DMS53 (cell line): Measurements from ENCODE around the gene RCBTB1.
A peak's percentile ranks its signal among the peaks of the same experiment; 100 is the strongest.
"Not testable (repeated sequence)": the region's sequence is repeated elsewhere in the genome, so short reads cannot be mapped to it uniquely, and the experiment has no call there.

Experiments
- DNase-seq: peaks from one replicate; lab custom pipeline; 2025; lab: John Stamatoyannopoulos, UW

RCBTB1 gene

GRCh38 chr13:49604570-49604969 is 19.2 kb upstream of the RCBTB1 start:
- peak; percentile 6 for DNase-seq

DNA sequence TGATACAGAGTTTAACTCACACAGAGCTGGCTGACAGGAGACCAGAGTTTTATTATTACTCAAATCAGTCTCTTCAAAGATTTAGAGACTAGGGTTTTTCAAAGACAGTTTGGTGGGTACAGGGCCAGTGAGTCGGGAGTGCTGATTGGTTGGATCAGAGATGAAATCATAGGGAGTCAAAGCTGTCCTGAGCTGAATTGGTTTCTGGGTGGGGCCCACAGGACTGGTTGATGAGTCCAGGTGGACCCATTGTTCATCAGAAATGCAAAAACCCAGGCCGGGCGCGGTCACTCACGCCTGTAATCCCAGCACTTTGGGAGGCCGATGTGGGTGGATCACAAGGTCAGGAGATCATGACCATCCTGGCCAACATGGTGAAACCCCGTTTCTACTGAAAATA is 17.3 kb upstream of the RCBTB1 start:
- DNase-seq, result not testable (repeated sequence)

DNA sequence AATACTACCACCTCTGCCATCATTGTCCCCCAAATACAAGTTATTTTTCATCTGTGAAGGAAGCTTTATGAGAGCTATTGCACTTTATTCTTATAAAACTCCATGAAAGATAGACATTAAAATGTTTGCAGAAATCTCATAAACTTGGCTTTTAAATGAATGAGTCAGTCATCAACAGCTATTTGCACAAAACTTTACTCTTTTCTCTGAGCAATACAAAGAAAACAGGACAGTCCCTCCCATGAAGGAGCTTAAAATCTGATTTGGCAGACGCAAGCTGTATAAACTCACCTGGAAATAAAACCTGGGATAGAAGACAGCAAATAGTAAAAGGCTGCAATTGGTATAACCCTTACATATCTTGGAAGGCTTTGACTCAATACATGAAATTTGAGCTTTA is 16.6 kb upstream of the RCBTB1 start:
- no peak for DNase-seq

GRCh38 chr13:49597043-49597641 is 11.8 kb upstream of the RCBTB1 start:
- DNase-seq, result no peak

DNA sequence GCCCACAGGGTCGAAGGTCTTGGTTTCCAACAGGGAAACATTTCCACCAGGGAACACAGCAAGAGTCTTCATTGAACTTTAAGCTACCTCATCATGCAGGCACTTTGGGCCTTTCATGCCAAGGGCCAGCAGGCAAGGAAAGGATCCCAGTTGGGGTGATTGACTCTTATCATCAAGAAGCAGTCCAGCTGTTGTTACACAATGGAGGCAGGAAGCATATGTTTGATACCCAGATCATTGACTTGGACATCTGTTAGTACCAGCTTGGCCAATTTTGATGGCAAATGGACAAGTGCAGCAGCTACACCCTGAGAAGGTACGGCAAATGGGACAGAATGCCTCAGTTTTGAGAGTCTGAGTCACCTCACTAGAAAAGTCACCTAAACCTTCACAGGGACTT is 10.9 kb upstream of the RCBTB1 start:
- DNase-seq, result no peak

DNA sequence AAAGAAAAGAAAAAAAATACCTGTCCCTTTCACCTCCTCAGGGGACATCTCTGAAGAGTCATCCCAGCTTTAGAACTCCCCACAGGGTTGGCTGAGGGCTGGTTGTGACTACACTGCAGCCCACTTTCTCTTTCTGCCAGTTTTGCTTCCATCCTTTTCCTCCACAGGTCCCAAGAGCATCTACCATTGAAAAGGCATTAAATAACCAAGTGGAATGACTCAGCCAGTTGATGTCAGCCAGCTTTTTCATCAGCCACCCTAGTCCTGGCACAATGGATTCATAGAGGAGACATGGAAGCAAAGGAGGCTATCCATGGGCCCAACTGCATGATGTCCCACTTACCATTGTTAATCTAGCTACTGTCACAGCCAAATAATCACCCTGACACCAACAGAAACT is 9.2 kb upstream of the RCBTB1 start:
- DNase-seq, result no peak

DNA sequence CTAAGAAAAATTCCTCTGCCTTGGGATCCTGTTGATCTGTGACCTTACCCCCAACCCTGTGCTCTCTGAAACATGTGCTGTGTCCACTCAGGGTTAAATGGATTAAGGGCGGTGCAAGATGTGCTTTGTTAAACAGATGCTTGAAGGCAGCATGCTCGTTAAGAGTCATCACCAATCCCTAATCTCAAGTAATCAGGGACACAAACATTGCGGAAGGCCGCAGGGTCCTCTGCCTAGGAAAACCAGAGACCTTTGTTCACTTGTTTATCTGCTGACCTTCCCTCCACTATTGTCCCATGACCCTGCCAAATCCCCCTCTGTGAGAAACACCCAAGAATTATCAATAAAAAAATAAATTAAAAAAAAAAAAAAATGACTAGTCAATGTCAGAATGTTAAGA is 8.5 kb upstream of the RCBTB1 start:
- not testable (repeated sequence) for DNase-seq

DNA sequence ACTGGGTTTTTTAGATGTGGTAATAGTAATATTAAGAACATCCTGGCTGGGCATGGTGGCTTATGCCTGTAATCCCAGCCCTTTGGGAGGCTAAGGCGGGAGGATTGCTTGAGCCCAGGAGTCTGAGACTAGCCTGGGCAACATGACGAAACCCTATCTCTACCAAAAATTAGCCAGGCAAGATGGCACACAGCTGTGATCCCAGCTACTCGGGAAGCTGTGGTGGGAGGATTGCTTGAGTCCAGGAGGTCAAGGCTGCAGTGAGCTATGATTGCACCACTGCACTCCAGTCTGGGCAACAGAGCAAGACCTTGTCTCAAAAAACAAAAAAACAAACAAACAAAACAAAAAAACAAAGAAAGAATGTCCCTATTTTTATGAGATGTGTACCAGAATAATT is 5.4 kb upstream of the RCBTB1 start:
- not testable (repeated sequence) for DNase-seq

- peak; percentile 12 for DNase-seq
These were observed 2.0 kb upstream of the RCBTB1 start for GRCh38 chr13:49587311-49587847.

- DNase-seq, result no peak
These were observed 1.4 kb upstream of the RCBTB1 start for GRCh38 chr13:49586717-49587116.

DNA sequence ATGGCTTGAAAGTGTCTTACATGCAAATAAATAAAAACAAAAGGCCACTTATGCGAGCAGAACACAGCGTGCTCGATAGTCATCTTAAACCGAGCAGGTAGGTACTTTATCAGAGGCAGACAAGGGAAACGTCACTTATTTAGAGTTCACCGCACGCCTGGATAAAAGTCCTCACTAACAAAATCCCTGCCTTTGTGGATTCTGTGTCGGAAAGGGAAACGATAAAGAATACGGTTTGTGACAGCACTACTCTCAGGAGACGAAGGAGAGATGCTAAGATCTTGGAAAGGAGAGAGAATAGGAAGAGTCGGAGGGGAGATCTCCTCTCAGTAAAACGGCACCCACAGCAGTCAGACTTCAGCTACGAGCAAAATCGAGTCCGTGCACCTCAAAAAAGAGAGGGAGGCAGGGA is 581 bp downstream of the RCBTB1 start:
- peak; percentile 35 for DNase-seq

GRCh38 chr13:49580980-49581680 is 4.2 kb downstream of the RCBTB1 start:
- DNase-seq, result no peak

- no peak for DNase-seq
These were observed 5.9 kb downstream of the RCBTB1 start for GRCh38 chr13:49579501-49579900.

DNA sequence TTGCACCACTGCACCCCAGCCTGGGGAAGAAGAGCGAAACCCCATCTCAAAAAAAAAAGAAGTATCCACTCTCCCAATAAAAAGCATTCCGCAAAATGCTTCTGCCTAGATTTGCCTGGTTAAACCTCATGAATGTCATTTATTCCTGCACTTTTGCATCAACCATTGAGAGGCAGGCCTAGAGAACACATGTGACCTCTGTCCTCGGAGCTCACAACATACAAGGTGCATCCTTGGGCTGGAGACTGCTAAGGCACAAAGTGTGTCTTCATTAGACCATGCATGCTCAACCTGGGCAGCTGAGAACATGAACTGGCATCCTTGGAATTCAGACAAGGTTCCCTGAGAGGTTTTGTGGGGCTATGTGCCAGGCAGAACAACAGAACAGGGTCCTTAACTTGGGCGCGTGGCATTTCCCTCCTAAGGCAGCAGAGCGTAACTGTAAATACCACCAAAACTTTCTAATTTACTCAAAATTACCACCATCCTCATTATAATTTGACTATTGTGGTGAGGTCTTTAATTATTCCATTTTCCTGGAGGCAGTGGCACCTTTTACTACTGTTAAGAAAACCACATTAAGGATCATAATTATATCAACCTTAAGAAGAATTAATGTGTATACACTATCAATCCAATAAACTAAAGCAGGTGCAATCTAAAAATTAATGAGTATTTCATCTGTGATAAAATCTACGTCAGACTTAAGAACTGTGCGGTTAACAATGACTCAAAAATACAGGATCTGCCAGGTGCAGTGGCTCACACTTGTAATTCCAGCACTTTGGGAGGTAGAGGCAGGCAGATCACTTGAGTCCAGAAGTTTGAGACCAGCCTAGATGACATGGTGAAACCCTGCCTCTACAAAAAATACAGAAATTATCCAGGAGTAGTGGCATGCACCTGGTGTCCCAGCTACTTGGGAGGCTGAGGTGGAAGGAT is 13.8 kb downstream of the RCBTB1 start:
- no peak for DNase-seq

GRCh38 chr13:49569993-49570689 is 15.2 kb downstream of the RCBTB1 start:
- no peak for DNase-seq

- DNase-seq, result no peak
These were observed 17.9 kb downstream of the RCBTB1 start for GRCh38 chr13:49567491-49567890.

DNA sequence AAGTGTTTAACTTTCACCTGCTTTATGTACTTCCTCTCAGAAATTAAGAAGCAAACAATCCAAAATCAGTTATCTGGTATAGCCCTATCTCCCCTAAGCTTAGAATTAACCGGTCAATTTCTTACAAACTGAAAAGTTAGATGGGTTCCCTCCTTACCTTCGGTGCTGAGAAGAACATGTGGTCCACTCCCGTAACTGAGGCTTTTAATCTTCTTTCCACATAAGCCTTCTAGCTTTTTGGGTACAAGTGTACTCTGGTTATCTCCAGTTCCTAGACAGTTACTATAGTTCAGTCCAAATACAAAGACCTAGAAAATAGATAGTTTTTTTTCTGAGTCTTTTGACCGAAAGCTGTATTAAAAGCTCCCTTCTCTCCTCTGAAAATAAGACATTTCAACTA is 18.9 kb downstream of the RCBTB1 start:
- no peak for DNase-seq

GRCh38 chr13:49565461-49565860 is 19.9 kb downstream of the RCBTB1 start:
- not testable (repeated sequence) for DNase-seq

GRCh38 chr13:49563516-49563915 is 21.8 kb downstream of the RCBTB1 start:
- no peak for DNase-seq

DNA sequence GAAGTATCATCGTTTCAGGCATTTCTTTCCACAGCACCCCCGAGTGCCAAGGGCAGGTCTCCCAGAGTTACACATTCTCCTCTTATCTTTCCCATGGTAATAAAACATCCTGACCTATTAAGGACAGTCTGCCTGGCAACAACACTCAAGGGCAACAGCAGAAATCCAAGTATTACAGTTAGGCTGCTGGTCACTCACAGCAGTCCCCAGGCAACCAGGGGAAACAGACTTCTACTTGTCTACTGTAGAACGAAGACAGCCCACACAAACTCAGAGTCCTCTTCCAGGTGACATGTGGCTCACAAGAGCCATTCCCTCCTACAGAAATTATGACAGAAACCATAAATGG is 24.3 kb downstream of the RCBTB1 start:
- no peak for DNase-seq

GRCh38 chr13:49560270-49561061 is 24.9 kb downstream of the RCBTB1 start:
- DNase-seq, result no peak
